CMK (cell line): ENCODE measurements around the gene PDZRN3.

ENCODE experiments used
- DNase-seq: peaks from one replicate; pipeline ENCODE4 v3.0.0-alpha.2; 2010; ENCODE audit warnings: low read depth

Gene PDZRN3

DNA sequence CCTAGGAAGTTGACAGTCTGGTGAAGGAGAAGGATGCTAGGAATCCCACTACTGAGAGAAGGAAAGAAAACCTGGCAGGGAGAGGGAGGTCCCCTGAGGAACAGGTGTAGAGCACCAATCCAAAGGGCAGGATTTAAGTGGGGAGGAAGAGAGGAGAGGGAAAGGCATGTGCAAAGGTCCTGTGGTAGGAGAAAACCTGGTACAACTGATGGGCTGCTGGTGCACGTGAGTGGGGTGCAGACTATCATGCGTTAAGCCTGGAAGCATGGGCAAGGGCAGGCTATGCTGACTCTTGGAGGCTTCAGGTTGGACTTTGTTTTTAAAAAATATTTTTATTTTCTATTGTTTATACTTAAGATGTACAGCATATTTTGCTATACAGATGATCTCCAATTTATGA is 209.6 kb downstream of the PDZRN3 start:
- DNase-seq, result no peak

DNA sequence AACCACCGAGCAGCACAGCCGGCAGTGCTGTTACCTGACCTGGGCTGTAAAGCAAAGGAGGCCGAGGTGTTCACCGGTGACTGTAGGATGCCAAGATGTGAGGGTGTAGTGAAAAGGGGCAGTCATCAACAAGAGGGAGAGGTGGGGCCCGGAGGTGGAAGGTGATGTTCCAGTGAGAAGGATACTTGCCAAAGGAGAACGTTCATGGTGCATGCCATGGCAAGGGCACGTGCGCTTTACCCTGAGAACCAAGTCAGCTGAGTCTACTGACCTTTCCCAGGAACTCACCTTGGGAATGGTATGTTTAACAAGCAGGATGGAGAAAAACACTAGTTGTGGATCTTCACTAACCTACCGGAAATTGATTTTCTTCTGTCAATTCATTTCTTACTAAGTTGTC is 211.1 kb downstream of the PDZRN3 start:
- no peak for DNase-seq

DNA sequence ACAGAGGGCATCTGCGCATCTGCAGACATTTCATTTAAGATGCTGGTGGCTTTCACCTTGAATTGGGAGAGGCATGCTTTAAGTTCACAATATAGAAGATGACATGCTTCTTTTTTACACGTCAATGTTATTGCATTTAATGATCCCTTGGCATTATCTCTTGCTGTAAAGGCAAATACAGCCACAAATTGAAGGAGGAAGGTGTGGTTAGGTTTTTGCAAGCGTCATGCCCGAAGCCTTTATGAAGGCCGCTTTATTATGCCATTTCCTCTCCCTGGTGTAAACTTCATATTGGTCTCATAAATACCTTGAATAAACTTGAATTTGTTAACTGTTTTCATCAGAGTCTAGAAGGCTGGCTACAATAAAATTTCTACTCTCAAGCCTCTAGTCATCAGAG is 212.7 kb downstream of the PDZRN3 start:
- no peak for DNase-seq

DNA sequence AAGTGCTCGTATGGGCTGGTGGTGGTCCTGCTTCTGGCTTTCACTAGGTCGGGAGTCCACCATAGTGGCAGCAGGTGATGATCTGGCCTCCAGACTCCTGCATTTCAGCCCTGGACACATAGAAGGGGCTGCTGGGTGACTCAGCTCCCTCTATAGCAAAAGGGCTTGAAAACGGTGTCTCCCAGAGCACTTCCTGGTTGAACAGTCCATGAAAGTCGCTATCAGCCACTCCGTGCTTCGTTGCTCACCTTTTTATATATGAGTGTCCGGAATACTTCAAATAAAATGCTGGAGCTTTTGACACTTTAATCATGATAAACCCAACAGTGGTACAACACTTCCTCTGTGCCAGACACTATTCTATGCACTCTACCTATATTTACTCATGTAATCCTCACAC is 213.2 kb downstream of the PDZRN3 start:
- no peak for DNase-seq

DNA sequence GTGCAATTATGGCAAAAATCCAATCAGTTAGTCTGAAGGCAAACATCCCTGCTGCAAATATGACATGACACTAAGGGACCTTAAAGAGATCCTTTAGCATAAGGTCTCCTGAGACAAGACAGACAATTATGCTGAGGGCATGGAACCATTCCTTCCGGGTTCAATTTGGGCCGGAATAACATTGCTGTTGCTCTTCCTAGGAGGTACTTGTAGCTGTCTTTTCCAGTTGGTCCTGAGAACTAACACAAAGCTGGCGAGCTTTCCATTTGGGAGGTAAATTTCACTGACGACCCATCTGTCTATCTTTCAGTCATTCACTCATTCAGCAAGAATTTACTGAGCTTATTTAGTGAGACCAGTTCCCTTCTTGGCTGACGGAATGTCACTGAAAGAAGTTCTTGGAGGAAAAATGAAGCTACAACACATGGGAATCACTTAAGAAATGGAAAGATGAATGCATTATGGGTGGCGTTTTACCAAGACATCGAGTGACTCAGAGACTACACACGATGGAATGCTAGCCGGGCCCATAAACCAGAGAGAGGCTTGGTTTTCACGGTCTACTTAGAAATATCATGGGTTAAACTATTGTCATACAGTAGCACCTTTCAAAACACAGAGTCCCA is 215.5 kb downstream of the PDZRN3 start:
- no peak for DNase-seq

DNA sequence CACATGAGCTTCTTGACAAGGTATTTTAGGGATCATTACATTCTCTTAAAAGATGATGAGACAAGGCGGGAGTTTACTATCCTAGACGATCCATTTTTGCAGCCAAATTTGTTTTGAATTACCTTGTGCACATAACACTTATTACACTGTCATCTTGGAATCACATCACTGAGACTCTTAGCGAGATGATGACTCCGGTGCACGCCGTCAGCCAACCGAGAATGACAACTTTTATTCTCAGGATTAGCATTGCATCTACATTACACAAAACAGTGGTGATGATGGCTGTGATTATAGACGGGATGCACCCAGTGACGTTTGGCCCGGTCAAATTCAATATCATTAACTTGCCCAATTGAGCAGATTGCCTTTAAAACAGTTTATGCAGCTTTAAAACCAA is 216.1 kb downstream of the PDZRN3 start:
- no peak for DNase-seq

DNA sequence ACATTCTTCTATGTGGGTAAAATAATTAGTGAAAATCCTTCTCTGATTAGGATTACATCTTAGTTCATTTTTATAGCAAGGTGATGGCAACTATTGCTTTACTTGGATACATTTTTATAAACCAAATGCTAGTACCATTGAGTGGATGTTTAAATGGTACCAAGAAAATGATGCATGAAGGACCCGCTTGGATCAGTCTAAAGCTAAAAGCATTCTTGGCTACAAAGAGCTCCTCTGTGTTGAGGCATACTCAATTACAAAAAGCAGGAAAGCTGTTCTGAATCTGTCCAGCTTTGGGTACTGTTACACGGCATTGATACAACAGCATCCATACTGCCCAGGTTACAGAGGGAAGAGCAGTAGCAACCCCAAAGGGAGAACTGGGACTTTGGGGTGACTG is 217.2 kb downstream of the PDZRN3 start:
- no peak for DNase-seq

DNA sequence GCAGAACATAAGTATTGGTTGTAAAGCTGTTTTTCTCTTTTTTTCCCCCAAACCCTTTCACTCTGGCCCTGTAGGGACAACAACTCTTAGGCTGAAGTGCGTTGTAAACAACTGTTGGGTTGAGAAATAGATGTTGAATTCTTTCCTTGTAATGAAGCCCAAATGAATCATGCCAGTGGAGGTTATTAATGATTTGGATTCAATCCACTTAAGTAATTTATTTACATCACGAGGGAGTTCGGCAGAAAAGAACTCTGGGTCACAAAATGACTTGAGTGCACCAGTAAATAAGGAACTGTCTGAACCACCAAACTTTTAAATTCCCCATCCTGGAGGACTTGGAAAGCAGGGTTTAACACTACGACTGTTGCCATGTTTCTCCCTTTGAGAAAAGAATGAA is 218.9 kb downstream of the PDZRN3 start:
- DNase-seq, result no peak

DNA sequence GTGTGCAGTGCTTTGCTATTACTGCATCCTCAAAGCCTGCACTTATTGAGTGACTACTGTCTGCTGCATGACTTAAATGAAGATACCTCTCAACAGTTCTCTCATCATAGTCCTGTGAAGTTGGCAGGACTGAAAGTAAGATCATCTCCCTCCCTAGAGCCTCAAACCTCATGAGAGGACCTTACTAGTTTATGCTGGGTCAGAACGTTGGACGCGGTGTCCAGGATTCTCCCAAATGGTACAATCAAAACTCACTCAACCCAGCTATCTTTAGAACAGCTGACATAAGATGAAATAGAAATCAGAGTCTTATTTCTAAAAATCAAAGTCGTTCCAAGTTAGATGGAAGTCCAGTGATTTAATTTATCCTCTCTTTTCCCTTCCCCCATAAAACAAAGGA is 219.7 kb downstream of the PDZRN3 start:
- no peak for DNase-seq

DNA sequence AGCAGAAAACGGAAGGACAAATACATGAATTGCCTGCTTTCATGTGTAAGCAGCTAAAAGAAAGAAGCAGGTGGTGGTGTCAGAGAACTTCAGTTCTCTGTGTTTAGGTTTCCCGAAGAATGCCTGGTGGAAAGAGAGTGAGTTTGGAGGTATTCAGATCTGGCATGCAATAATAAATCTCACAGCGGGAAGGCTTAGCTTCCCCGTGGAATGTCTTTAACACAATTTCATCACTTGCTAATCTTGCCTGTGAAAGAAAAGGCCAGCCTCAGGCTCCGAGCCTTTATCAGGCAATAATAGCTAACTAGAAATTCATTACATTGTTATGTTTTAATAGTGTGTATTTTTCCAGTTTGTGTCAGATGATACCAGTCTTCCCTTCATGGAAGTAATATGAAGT is 220.3 kb downstream of the PDZRN3 start:
- no peak for DNase-seq

DNA sequence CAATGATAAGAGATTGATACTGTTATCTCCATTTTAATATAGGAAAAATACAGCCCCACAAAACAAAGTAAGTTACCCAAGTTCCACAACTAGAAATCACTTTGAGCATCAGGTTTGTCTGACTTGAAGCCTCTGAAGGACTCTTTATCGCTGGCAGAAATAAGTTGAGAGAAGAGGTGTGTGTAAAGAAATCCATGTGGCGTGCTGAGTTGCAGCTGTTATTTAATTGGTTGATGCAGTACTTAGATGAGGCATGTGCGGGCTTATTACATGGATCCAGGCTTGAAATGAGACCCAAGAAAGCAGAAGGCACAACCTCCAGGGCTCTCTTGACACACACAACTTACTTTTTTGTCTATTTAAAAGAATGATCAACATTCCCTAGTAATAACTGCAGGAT is 221.3 kb downstream of the PDZRN3 start:
- DNase-seq, result no peak

DNA sequence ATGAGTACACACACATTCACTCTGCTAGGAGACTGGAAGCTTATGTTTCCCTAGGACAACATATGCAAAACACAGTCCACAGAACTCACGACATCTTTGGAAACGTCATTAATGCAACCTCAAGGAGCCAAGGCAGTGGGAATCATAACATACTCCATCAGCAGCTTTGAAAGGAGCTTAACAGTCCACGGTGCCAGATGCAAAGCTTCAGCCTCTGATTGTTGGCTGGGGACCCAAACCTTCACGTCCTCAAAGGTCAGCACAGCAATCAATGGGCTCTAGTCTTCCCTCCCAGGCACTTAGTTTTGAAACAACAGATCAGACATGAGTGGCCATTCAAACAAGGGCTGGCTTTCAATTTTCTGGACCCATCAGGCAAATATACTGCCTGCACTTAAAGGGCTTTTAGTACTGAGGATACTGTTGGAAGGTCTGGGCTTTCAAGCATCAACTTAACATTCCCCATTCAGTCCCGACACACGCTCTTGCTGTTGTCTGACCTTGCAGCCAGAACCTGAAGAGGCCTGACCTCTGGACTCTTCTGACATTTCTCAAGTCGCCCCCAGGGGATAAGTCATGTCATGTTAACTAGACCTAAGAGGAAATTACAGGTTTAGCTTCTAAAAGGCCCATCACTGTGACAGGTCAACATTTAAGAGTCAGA is 223.0 kb downstream of the PDZRN3 start:
- no peak for DNase-seq

DNA sequence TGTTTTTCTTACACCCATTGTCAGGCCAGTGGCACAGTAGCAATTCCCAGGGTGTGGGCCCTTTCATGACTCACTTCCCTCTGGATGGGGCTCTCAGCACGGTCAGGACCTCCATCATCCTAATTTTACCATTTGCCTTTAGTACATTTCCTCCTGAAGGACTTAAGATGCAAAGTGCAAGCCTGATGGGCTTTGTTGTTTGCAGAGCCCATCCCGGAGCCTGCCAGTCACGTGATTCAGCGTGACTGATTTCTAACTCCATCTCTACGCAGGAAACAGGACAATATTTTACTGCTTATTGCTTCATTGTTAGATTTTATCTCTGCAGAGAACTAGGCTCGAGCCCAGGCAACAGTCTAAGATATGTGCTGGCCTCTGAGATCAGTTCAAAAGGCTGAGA is 223.7 kb downstream of the PDZRN3 start:
- DNase-seq, result no peak

DNA sequence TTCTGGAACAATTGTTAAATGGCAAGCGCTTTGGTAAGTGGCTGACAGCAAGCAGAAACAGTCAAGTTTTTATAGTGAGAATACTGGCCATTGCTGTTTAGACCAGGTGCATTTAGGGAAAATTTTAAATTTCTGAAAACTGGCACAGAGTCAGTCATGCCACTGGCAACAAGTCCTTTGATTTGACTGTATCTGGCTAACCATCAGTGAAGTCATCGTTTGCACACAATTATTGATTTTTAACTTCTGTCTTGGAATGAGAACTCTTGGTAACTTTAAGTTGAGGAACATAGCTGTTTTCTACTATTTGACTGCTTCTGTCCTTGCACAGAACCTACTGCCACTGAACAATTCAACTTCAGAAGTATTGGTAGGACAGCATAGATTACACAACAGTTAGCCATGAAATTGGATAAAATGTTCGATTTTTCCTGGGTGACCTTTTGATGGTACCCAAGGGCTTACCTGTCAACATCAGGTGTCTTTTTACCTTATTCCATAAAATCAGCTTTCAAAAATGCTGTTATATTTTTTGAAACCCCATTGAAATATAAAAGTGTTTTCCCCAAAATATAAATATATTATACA is 225.0 kb downstream of the PDZRN3 start:
- DNase-seq, result no peak

DNA sequence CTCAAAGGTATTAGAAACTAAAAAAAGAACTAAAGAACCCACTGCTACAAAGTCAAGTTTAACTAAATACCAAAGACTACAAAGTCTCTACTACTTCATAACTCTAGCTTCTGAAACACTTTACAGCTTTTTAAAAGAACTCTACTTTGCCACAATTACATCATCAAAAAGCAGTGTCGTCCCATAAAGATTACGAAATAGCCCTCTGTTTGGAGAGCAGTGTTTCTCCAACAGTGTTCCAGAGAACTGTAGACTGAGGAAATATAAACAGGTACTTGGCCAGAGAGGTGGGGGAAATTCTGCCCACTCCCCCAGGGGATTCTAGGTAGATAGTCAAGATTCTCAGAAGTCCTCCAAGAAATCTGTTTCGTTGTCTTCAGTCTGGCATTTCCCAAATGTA is 225.6 kb downstream of the PDZRN3 start:
- no peak for DNase-seq

DNA sequence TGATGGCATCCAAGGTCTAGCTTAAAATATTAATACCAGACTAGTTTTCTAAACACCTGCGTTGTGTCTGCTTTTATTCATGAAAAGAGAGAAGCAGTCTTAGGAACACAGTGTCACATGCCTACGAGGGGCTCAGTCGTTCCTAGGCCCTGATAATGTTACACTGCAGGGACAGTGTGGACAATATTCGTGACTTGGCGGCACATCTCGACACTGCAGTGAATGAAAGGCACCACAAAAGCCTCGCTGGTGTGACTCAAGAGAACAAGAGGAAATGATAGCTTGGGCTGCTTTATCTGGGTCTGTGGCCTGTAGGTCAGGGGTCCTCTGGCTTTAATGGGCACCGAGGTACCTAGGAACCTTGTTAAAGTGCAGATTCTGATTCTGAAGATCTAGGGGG is 226.7 kb downstream of the PDZRN3 start:
- DNase-seq, result no peak

DNA sequence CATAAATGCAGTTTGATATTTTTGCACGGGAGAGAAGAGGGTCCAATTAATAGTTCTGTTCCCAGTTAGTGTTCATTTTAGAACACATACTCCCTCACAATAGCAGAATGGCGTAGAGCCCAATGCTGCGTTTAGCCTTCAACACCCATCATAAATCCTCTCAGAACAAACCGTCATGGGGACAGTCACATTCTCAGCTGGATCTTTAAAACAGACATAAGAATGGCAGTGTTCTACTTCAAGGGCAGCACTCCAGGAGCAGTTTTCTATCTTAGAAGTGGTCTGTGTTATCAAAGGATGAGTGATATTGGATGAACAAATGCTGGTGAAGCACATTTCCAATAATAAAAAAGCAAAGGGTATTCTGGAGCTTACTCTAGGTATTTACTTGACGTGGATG is 230.5 kb downstream of the PDZRN3 start:
- DNase-seq, result no peak

DNA sequence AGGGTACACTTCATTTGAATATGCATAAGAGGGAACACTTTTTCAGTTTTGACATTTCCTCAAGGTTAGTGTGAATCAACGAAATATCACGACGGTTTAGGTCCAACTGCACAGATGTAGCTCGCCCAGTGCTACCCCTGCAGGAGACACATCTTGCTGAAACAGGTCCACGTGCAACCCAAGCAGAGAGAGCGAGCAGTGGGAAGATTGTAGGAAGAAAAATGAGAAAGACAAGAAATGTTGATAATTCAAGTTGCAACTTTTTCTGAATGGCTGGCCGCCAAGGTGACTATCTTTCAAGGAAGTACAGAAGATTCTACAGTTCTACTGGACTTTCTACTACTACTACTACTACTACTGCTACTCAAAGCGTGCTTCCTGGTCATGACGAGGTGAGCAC is 231.7 kb downstream of the PDZRN3 start:
- no peak for DNase-seq

DNA sequence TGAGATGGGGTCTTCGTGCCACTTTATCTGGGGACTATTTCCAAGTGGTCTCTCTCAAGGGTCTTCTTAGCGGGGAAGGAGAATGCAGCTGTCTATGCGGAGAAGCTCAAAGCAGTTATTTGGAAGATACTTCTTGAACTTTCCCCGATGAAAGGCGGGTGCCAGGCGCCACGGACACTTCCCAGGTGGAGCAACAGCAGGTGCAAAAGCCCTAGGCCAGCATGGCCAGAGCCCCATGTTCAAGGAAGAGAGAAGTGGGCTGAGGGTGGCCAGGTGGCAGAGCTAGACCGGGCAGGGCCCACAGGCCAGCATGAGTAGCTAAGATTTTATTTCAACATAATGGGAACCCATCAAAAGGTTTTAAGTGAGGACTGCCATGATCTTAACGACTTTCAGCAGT is 232.8 kb downstream of the PDZRN3 start:
- DNase-seq, result no peak

DNA sequence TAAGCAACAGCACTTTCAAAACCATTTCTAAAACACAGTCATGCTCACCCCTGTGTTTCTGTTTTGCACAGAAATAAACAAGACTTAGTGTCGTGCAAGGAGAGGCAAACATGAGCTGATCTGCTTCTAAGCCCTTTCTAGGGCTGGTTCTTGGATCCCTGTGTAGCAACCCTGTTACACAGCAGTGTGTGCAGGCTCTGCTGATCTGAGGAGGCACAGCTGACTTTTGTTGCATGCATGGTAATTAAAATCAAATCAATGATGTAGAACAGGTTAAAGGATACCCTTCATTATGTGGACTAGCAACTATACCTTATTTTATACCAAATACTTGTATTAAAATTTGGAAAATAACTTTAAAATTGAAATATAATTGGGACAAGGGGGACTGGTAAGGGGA is 234.8 kb downstream of the PDZRN3 start:
- no peak for DNase-seq

DNA sequence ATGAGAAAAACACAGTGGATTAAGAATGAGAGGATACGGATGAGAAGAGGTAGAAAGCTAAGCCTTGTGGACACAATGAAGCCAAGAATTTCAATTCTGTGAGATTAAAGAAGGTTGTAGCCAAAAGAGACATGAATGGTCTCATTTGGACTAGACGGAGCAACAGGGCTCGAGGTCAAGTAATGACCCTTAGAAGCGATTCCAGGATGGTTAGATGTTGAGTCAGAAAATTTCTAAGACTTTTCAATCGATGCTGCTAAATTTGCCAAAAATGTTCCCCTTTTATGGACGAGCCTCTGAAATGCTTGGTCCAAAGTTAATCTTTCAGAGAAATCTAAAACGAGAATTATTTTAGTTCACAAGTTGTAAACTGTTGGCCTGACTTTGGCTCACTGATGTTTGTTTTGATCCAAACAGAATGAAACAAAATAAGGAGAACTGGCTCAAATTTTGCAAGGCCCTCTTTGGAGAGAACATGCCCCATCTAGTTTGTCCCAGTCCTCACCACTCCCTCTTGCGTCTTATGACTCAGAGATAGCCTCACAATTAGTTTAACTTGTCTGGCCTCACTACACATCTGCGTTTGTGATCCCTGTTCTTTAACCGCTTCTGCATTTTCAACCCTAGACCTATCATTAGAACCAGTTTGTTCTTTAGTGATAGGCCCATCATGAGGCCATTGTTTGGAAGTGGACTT is 235.5 kb downstream of the PDZRN3 start:
- DNase-seq, result no peak

DNA sequence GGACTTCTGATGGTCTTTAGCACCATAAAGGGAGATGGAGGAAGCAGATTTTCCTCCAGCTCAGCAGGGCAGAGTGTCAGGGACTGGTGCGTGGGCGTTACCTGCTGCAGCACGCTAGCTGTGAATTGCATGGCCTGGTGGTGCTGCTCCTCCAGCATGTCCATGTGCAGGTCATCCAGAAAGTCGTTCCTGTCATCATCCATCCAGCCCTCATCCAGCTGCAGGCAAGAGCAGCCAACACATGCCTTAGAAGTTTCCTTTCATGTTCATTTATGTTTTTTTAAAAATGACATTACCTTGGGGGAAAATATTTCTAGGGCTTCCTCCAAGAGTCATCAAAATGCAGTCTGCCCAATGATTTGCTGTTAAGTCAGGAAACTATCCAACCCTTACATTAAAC is 239.2 kb downstream of the PDZRN3 start:
- no peak for DNase-seq
